Gastroesophageal sphincter (tissue), 4 donors: Measurements from ENCODE around the gene IL1RAPL1. TPM values are rescaled to one million over a fixed set of nuclear protein-coding genes. Genes with fewer than 3 reads are reported as not detected.

Source experiments
- ATAC-seq: fragments of 150-250 bp; one replicate; pipeline ENCODE4 v1.9.1; 2016; ENCODE audit warnings: mild to moderate bottlenecking, moderate library complexity
- H3K27ac ChIP-seq, 4 donors: fragments of 200-600 bp; sonication (generic) in 3 of 4; 1 replicate in 3 of 4; 2 replicates in 1 of 4; pipeline ENCODE4 v1.5.1; 2016 to 2019
- H3K27me3 ChIP-seq: fragments of 200-600 bp; sonication (generic); one replicate; pipeline ENCODE4 v1.5.1; 2019
- H3K36me3 ChIP-seq, 2 donors: fragments of 200-600 bp; sonication (generic); one replicate each; pipeline ENCODE4 v1.5.1; 2019; ENCODE audit warnings: control low read depth in 1 of 2
- H3K4me1 ChIP-seq, 3 donors: fragments of 200-600 bp; sonication (generic); 1 replicate in 2 of 3; 2 replicates in 1 of 3; pipeline ENCODE4 v1.5.1; 2016 to 2019; ENCODE audit warnings: control low read depth in 2 of 3
- H3K4me3 ChIP-seq, 2 donors: fragments of 200-600 bp; sonication (generic); one replicate each; pipeline ENCODE4 v1.5.1; 2019; ENCODE audit warnings: mild to moderate bottlenecking in 1 of 2, moderate library complexity in 1 of 2
- H3K9me3 ChIP-seq, 3 donors: fragments of 200-600 bp; sonication (generic); one replicate each; pipeline ENCODE4 v1.5.1; 2017 to 2019; ENCODE audit warnings: control low read depth in 2 of 3
- CTCF ChIP-seq, 4 experiments: fragments of 200-600 bp in 2 of 4; fragments of 450-650 bp in 2 of 4; sonication (generic) in 1 of 4; IDR thresholded peaks; one replicate each; pipeline ENCODE4 v1.5.1; 2017 to 2019; ENCODE audit warnings: antibody characterized with exemption in 4 of 4, mild to moderate bottlenecking in 2 of 4, moderate library complexity in 2 of 4
- EP300 ChIP-seq: sonication (generic); formaldehyde crosslinking; IDR thresholded peaks from one replicate; pipeline ENCODE4 v1.6.1; 2017; ENCODE audit warnings: antibody characterized with exemption, mild to moderate bottlenecking
- POLR2A ChIP-seq, 2 donors: fragments of 450-650 bp; IDR thresholded peaks; one replicate each; pipeline ENCODE4 v1.6.1; 2017; ENCODE audit warnings: antibody characterized with exemption in 2 of 2, mild to moderate bottlenecking in 2 of 2, moderate library complexity in 1 of 2
- POLR2AphosphoS5 ChIP-seq: sonication (generic); formaldehyde crosslinking; IDR thresholded peaks from one replicate; pipeline ENCODE4 v1.6.1; 2017; ENCODE audit warnings: antibody characterized with exemption
- WGBS, 2 donors: methylation state at CpG; one replicate each; pipeline ENCODE4 v1.1.5; 2018; ENCODE audit warnings: low coverage in 1 of 2; 5-methylcytosine and 5-hydroxymethylcytosine counted together
- total RNA-seq, 4 donors: library from RNA; depleted of rRNA; stranded (reverse); fragments of >200 nt; gene quantifications; one replicate each; pipeline ENCODE4 v1.1.0, GENCODE V29; 2016

IL1RAPL1 gene
- total RNA-seq, 4 donors from 2014 or later = 0.27 to 1.6 (median 0.44) TPM

- Histone ChIP-seq H3K27me3 (no peaks in the 10 kb centered on the region), H3K9me3 (no peaks in the 10 kb centered on the region), H3K4me1 (no peaks in the 10 kb centered on the region), H3K4me3 (no peak overlapping the region), H3K36me3 (no peaks in the 10 kb centered on the region), H3K27ac (no peak overlapping the region)
- no peak for ATAC-seq
- TF ChIP-seq POLR2A (IDR thresholded peaks at IDR 0.05) = no peak
- TF ChIP-seq POLR2AphosphoS5 = no peak
- no peak for TF ChIP-seq CTCF (IDR thresholded peaks at IDR 0.05)
- no peak for TF ChIP-seq EP300
- 60 to 88% methylated on average over 1 of the region's 1 CpG for WGBS, 2 donors
These were observed 267.4 kb downstream of the IL1RAPL1 start for GRCh38 chrX:28854637-28855036.

GRCh38 chrX:28876408-28876807, 289.2 kb downstream of the IL1RAPL1 start:
- 0 to 25% methylated on average over 1 of the region's 1 CpG for WGBS, 2 donors
- ATAC-seq = no peak
- Histone ChIP-seq H3K4me1 (no peaks in the 10 kb centered on the region), H3K9me3 (no peaks in the 10 kb centered on the region), H3K4me3 (no peak overlapping the region), H3K27me3 (no peaks in the 10 kb centered on the region), H3K36me3 (no peaks in the 10 kb centered on the region), H3K27ac (no peak overlapping the region)
- TF ChIP-seq POLR2AphosphoS5 (no peak), EP300 (no peak), POLR2A (IDR thresholded peaks at IDR 0.05) (no peak), CTCF (IDR thresholded peaks at IDR 0.05) (no peak)

- no peak overlapping the region for H3K27ac ChIP-seq
- 56 to 61% methylated on average over 2 of the region's 2 CpGs for WGBS, 2 donors
These were observed 289.7 kb downstream of the IL1RAPL1 start for GRCh38 chrX:28876901-28877300.

GRCh38 chrX:28880136-28880535, 292.9 kb downstream of the IL1RAPL1 start:
- TF ChIP-seq EP300 = no peak
- no peak for TF ChIP-seq CTCF (IDR thresholded peaks at IDR 0.05)
- no peak for TF ChIP-seq POLR2A (IDR thresholded peaks at IDR 0.05)
- TF ChIP-seq POLR2AphosphoS5 = no peak
- no peak for ATAC-seq
- H3K27ac ChIP-seq = no peak overlapping the region

More at GRCh38 chrX:28876901-28877300, 289.7 kb downstream of the IL1RAPL1 start:
- Histone ChIP-seq H3K27me3 (no peaks in the 10 kb centered on the region), H3K9me3 (no peaks in the 10 kb centered on the region), H3K4me1 (no peaks in the 10 kb centered on the region), H3K36me3 (no peaks in the 10 kb centered on the region), H3K4me3 (no peak overlapping the region)
- ATAC-seq = no peak
- TF ChIP-seq CTCF (IDR thresholded peaks at IDR 0.05) = no peak
- no peak for TF ChIP-seq POLR2A (IDR thresholded peaks at IDR 0.05)
- TF ChIP-seq EP300 = no peak
- TF ChIP-seq POLR2AphosphoS5 = no peak

GRCh38 chrX:28884823-28885222, 297.6 kb downstream of the IL1RAPL1 start:
- Histone ChIP-seq H3K27me3 (no peaks in the 10 kb centered on the region), H3K36me3 (no peaks in the 10 kb centered on the region), H3K4me3 (no peak overlapping the region), H3K27ac (no peak overlapping the region), H3K9me3 (no peaks in the 10 kb centered on the region), H3K4me1 (no peaks in the 10 kb centered on the region)
- WGBS, 2 donors = 94 to 100% methylated on average over 1 of the region's 1 CpG
- ATAC-seq = no peak
- TF ChIP-seq EP300 (no peak), CTCF (IDR thresholded peaks at IDR 0.05) (no peak), POLR2A (IDR thresholded peaks at IDR 0.05) (no peak), POLR2AphosphoS5 (no peak)

More at GRCh38 chrX:28880136-28880535, 292.9 kb downstream of the IL1RAPL1 start:
- Histone ChIP-seq H3K36me3 (no peaks in the 10 kb centered on the region), H3K4me3 (no peak overlapping the region), H3K9me3 (no peaks in the 10 kb centered on the region), H3K27me3 (no peaks in the 10 kb centered on the region), H3K4me1 (no peaks in the 10 kb centered on the region)
